ENCODE measurements around the gene UAP1. TPM values are rescaled to one million over a fixed set of nuclear protein-coding genes. Genes with fewer than 3 reads are reported as not detected.
"Not testable (repeated sequence)": the region's sequence is repeated elsewhere in the genome, so short reads cannot be mapped to it uniquely, and the experiment has no call there.

Gene UAP1
- total and polyA plus RNA-seq, 8 donors = 38.7 to 53.8 (median 46.6) TPM

DNA sequence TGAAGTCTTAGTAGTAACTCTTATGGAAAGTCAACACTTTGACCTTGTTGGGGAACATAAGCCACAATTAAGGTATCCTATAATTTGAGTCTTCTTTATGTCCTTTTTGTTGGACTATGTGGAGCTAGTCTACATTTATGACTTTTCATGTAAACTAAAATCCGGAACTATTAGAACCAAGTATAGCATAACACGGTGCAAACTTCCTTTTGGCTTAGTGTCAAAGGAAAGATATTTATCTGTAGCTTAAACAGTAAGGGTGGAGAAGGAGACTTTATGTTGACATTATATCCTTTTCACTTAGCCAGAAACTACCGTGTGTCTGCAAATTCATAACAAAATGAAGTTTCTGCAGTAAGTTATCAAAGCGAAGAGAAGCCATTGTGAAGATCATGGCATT, 7.3 kb downstream of the UAP1 start:
- Histone ChIP-seq H3K9me3 (no peaks in the 10 kb centered on the region), H3K4me3 (no peak overlapping the region), H3K27me3 (no peaks in the 10 kb centered on the region), H3K4me1 (peaks cover 31 to 59% (median 36%) of the 10 kb centered on the region in 3 donors), H3K27ac (no peak overlapping the region), H3K36me3 (no peaks in the 10 kb centered on the region)
- intact Hi-C loops (cut with DNase I) = no loop called here
- no peak for DNase-seq
- TF ChIP-seq, protein P1, sequence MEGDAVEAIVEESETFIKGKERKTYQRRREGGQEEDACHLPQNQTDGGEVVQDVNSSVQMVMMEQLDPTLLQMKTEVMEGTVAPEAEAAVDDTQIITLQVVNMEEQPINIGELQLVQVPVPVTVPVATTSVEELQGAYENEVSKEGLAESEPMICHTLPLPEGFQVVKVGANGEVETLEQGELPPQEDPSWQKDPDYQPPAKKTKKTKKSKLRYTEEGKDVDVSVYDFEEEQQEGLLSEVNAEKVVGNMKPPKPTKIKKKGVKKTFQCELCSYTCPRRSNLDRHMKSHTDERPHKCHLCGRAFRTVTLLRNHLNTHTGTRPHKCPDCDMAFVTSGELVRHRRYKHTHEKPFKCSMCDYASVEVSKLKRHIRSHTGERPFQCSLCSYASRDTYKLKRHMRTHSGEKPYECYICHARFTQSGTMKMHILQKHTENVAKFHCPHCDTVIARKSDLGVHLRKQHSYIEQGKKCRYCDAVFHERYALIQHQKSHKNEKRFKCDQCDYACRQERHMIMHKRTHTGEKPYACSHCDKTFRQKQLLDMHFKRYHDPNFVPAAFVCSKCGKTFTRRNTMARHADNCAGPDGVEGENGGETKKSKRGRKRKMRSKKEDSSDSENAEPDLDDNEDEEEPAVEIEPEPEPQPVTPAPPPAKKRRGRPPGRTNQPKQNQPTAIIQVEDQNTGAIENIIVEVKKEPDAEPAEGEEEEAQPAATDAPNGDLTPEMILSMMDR (IDR thresholded peaks at IDR 0.05) = no peak
- 37 to 42% methylated on average over 4 of the region's 4 CpGs for WGBS, 2 donors
- FAIRE-seq = no peak
- peak in 2 of 4 donors; percentile 18 to 46 for ATAC-seq

DNA sequence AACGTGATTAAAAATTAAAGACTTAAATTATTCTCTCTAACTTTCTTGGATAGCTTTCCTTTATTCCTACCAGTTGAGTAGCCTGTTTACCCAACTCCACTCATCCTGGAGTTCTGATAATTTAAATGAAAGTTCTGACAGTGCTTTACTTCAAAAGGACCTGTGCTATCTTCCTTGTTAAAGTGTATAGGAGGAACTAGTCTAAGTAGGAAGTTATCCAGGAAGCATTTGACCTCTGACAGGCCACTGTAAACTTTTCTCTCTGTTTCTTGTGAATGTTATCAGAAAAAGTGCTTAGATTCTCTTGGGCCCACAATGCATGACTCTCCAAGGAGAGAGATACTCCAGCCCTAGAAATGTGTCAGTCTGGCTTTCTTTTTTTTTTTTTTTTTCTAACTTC, 9.2 kb downstream of the UAP1 start:
- Histone ChIP-seq H3K9me3 (no peaks in the 10 kb centered on the region), H3K27me3 (no peaks in the 10 kb centered on the region), H3K27ac (peak overlapping the region in 1 of 4 donors; percentile 26), H3K4me3 (no peak overlapping the region), H3K36me3 (no peaks in the 10 kb centered on the region), H3K4me1 (peaks cover 27 to 47% (median 29%) of the 10 kb centered on the region in 3 donors)
- 66 to 82% methylated on average over 1 of the region's 1 CpG for WGBS, 2 donors
- FAIRE-seq (no peak), DNase-seq (no peak), ATAC-seq (peak in 1 of 4 donors; percentile 39)
- TF ChIP-seq, protein P1 (IDR thresholded peaks at IDR 0.05) = no peak
- intact Hi-C loops (cut with DNase I) = no loop called here

DNA sequence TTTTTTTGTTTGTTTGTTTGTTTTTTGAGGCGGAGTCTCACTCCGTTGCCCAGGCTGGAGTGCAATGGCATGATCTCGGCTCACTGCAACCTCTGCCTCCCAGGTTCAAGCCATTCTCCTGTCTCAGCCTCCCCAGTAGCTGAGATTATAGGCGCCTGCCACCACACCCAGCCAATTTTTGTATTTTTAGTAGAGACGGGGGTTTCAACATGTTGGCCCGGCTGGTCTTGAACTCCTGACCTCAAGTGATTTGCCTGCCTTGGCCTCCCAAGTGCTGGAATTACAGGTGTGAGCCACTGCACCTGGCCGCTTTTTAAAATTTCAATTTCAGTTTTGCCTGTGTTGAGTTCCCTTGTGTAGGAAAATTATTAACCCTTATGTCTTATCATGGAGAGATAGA, 9.6 kb downstream of the UAP1 start:
- not testable (repeated sequence) for H3K4me3 ChIP-seq, ATAC-seq
- peak overlapping the region in 1 of 4 donors; percentile 26 for H3K27ac ChIP-seq

DNA sequence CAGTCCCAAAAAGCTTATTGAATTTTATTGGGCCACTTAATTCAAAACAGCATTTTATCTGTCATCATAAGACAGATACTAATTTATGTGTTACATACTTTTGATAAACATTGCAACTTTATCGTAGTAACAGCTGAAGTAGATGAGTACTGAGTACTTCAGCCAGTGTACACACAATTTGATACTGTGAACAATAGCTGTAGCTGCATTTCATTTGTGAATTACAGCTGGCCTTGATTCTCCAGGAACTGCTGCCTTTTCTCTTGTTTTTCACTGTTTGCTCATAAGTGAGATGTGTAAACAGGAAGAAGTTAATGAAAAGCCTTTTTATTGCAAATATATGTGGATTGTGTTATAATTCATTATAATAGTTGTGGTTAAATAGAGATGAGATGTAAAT, 10.2 kb downstream of the UAP1 start:
- Histone ChIP-seq H3K36me3 (no peaks in the 10 kb centered on the region), H3K27ac (peak overlapping the region in 1 of 4 donors; percentile 26), H3K4me3 (no peak overlapping the region), H3K9me3 (no peaks in the 10 kb centered on the region), H3K27me3 (no peaks in the 10 kb centered on the region), H3K4me1 (peaks cover 27 to 47% (median 29%) of the 10 kb centered on the region in 3 donors)
- TF ChIP-seq, protein P1 (IDR thresholded peaks at IDR 0.05) = no peak
- peak in 3 of 4 donors; percentile 49 to 61 (median 49) for ATAC-seq
- WGBS, 2 donors = 13 to 21% methylated on average over 1 of the region's 1 CpG
- no peak for FAIRE-seq
- DNase-seq = no peak
- intact Hi-C loops (cut with DNase I) = no loop called here

More for the DNA sequence above, 9.6 kb downstream of the UAP1 start:
- DNase-seq; H3K27me3 ChIP-seq; intact Hi-C loops (cut with DNase I); H3K9me3 ChIP-seq; FAIRE-seq; H3K36me3 ChIP-seq: not testable (repeated sequence)
- peaks cover 27 to 47% (median 29%) of the 10 kb centered on the region in 3 donors for H3K4me1 ChIP-seq
- WGBS, 2 donors = 58 to 60% methylated on average over 7 of the region's 7 CpGs

DNA sequence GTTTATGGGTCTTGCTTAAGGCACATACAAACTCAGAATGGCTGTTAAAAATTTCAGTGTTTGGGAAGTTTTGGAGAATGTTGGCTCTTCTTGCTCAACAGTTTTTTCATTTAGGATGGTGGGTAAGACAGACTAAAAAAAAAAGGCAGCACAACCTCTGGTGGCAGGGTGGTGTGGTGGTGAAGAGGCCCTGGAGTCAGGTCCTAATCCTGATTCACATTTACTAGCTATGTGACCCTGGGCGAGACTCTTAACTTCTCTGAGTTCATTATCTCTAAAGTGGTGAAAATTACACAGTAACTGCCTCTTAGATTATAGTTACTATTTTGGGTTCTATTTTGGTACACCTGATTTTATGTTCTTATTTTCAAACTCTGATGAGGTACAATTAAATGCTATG, 11.6 kb downstream of the UAP1 start:
- H3K4me3 ChIP-seq = no peak overlapping the region
- H3K36me3 ChIP-seq = peaks cover 0 to 5% (median 0%) of the 10 kb centered on the region in 3 donors
- no peaks in the 10 kb centered on the region for H3K9me3 ChIP-seq
- ATAC-seq (no peak), DNase-seq (no peak), FAIRE-seq (no peak)
- H3K4me1 ChIP-seq = peaks cover 27 to 47% (median 29%) of the 10 kb centered on the region in 3 donors
- WGBS, 2 donors = 41 to 44% methylated on average over 1 of the region's 1 CpG
- no peak overlapping the region for H3K27ac ChIP-seq
- TF ChIP-seq, protein P1 (IDR thresholded peaks at IDR 0.05) = no peak
- intact Hi-C loops (cut with DNase I) = no loop called here
- no peaks in the 10 kb centered on the region for H3K27me3 ChIP-seq
